ENCODE results near the gene CMTM3.
"Not testable (repeated sequence)": the region's sequence is repeated elsewhere in the genome, so short reads cannot be mapped to it uniquely, and the experiment has no call there.

DNA sequence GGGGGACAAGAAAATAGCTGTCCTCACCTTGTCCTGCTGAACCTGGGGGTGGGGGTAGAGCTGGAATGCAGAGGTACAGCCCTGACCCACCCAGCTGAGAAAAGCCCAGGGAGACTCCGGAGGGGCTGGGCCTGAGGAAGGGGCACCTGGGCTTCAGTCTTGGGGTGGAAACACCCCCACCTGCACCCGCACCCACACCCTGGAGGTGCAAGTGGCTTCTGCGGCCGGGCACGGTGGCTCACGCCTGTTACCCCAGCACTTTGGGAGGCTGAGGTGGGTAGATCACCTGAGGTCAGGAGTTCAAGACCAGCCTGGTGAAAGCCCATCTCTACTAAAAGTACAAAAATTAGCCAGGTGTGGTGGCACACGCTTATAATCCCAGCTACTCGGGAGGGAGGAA lies 7.4 kb downstream of the CMTM3 start:
- TF ChIP-seq, protein P1, sequence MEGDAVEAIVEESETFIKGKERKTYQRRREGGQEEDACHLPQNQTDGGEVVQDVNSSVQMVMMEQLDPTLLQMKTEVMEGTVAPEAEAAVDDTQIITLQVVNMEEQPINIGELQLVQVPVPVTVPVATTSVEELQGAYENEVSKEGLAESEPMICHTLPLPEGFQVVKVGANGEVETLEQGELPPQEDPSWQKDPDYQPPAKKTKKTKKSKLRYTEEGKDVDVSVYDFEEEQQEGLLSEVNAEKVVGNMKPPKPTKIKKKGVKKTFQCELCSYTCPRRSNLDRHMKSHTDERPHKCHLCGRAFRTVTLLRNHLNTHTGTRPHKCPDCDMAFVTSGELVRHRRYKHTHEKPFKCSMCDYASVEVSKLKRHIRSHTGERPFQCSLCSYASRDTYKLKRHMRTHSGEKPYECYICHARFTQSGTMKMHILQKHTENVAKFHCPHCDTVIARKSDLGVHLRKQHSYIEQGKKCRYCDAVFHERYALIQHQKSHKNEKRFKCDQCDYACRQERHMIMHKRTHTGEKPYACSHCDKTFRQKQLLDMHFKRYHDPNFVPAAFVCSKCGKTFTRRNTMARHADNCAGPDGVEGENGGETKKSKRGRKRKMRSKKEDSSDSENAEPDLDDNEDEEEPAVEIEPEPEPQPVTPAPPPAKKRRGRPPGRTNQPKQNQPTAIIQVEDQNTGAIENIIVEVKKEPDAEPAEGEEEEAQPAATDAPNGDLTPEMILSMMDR (optimal IDR thresholded peaks at IDR 0.05 in 1 of 3, IDR thresholded peaks at IDR 0.05 in 1 of 3, conservative IDR thresholded peaks at IDR 0.05 in 1 of 3; ENCODE audit: extremely low read depth in 1 of 3, insufficient read depth in 2 of 3, low read length in 3 of 3): not testable (repeated sequence)
- TF ChIP-seq EZH2 (IDR thresholded peaks at IDR 0.05; ENCODE audit: low read length): not testable (repeated sequence)
